Measurements from ENCODE around the gene CCDC159.

- TF ChIP-seq YY1 (tag by site-specific recombination; IDR thresholded peaks at IDR 0.05) (no peak), CTCF (tag by site-specific recombination; IDR thresholded peaks at IDR 0.05) (no peak), HOXA7 (CRISPR knock-in tag; IDR thresholded peaks at IDR 0.05; ENCODE audit: borderline replicate concordance) (no peak), ZBTB48 (tag by site-specific recombination; IDR thresholded peaks at IDR 0.05) (no peak), ZNF274 (IDR thresholded peaks at IDR 0.05; ENCODE audit: low read length) (no peak), ZNF274 (tag by site-specific recombination; IDR thresholded peaks at IDR 0.05; ENCODE audit: borderline replicate concordance) (no peak), MYNN (tag by site-specific recombination; IDR thresholded peaks at IDR 0.05; ENCODE audit: borderline replicate concordance) (no peak), ZNF629 (tag by site-specific recombination; IDR thresholded peaks at IDR 0.05) (no peak), ZNF777 (tag by site-specific recombination; IDR thresholded peaks at IDR 0.05; ENCODE audit: borderline replicate concordance) (no peak), ZNF239 (tag by site-specific recombination; IDR thresholded peaks at IDR 0.05) (no peak)
- TF ChIP-seq, protein P1, sequence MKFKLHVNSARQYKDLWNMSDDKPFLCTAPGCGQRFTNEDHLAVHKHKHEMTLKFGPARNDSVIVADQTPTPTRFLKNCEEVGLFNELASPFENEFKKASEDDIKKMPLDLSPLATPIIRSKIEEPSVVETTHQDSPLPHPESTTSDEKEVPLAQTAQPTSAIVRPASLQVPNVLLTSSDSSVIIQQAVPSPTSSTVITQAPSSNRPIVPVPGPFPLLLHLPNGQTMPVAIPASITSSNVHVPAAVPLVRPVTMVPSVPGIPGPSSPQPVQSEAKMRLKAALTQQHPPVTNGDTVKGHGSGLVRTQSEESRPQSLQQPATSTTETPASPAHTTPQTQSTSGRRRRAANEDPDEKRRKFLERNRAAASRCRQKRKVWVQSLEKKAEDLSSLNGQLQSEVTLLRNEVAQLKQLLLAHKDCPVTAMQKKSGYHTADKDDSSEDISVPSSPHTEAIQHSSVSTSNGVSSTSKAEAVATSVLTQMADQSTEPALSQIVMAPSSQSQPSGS (tag by site-specific recombination; IDR thresholded peaks at IDR 0.05; ENCODE audit: low read depth): no peak
Measured at GRCh38 chr19:11384778-11385129, 38.4 kb downstream of the CCDC159 start.
